ENCODE measurements around the gene ENTREP1.

DNA sequence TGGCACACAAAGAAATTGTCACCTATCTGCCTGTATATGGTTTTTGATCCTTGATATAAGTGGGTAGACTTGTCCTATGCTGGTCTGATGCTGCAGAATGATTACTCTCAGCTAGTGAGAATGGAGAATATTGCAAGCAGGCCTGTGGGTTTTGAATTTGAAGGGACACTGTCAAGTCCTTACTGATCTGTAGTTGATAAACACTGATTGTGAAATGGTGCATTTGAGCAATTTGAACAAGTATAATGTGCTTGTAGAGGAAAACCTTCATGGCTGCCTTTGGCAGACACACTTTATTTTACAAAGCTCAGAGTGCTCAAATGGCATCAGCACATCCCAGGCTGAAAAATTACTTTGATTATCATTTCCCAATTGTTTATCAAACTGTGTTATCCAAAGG lies 9.3 kb downstream of the ENTREP1 start:
- no peak for TF ChIP-seq POLR2AphosphoS5 (IDR thresholded peaks at IDR 0.05; ENCODE audit: low read depth)
- TF ChIP-seq, protein P1, sequence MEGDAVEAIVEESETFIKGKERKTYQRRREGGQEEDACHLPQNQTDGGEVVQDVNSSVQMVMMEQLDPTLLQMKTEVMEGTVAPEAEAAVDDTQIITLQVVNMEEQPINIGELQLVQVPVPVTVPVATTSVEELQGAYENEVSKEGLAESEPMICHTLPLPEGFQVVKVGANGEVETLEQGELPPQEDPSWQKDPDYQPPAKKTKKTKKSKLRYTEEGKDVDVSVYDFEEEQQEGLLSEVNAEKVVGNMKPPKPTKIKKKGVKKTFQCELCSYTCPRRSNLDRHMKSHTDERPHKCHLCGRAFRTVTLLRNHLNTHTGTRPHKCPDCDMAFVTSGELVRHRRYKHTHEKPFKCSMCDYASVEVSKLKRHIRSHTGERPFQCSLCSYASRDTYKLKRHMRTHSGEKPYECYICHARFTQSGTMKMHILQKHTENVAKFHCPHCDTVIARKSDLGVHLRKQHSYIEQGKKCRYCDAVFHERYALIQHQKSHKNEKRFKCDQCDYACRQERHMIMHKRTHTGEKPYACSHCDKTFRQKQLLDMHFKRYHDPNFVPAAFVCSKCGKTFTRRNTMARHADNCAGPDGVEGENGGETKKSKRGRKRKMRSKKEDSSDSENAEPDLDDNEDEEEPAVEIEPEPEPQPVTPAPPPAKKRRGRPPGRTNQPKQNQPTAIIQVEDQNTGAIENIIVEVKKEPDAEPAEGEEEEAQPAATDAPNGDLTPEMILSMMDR (IDR thresholded peaks at IDR 0.05; ENCODE audit: insufficient read depth, low read length) = no peak
- TF ChIP-seq, protein P2, sequence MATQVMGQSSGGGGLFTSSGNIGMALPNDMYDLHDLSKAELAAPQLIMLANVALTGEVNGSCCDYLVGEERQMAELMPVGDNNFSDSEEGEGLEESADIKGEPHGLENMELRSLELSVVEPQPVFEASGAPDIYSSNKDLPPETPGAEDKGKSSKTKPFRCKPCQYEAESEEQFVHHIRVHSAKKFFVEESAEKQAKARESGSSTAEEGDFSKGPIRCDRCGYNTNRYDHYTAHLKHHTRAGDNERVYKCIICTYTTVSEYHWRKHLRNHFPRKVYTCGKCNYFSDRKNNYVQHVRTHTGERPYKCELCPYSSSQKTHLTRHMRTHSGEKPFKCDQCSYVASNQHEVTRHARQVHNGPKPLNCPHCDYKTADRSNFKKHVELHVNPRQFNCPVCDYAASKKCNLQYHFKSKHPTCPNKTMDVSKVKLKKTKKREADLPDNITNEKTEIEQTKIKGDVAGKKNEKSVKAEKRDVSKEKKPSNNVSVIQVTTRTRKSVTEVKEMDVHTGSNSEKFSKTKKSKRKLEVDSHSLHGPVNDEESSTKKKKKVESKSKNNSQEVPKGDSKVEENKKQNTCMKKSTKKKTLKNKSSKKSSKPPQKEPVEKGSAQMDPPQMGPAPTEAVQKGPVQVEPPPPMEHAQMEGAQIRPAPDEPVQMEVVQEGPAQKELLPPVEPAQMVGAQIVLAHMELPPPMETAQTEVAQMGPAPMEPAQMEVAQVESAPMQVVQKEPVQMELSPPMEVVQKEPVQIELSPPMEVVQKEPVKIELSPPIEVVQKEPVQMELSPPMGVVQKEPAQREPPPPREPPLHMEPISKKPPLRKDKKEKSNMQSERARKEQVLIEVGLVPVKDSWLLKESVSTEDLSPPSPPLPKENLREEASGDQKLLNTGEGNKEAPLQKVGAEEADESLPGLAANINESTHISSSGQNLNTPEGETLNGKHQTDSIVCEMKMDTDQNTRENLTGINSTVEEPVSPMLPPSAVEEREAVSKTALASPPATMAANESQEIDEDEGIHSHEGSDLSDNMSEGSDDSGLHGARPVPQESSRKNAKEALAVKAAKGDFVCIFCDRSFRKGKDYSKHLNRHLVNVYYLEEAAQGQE (IDR thresholded peaks at IDR 0.05; ENCODE audit: insufficient replicate concordance, low read depth) = no peak
- TF ChIP-seq SPI1 (IDR thresholded peaks at IDR 0.05; ENCODE audit: borderline replicate concordance, low read depth) = no peak
- no peak for TF ChIP-seq GABPA (IDR thresholded peaks at IDR 0.05; ENCODE audit: low read depth)

Data from HL-60 (cell line).